GOT3 (cell line): ENCODE results near the gene YWHAQ.
"Not testable (repeated sequence)": the region's sequence is repeated elsewhere in the genome, so short reads cannot be mapped to it uniquely, and the experiment has no call there.

Experiments used
- DNase-seq: peaks from one replicate; lab custom pipeline; 2025; ENCODE audit warnings: mixed read lengths; lab: John Stamatoyannopoulos, UW

The YWHAQ gene

DNA sequence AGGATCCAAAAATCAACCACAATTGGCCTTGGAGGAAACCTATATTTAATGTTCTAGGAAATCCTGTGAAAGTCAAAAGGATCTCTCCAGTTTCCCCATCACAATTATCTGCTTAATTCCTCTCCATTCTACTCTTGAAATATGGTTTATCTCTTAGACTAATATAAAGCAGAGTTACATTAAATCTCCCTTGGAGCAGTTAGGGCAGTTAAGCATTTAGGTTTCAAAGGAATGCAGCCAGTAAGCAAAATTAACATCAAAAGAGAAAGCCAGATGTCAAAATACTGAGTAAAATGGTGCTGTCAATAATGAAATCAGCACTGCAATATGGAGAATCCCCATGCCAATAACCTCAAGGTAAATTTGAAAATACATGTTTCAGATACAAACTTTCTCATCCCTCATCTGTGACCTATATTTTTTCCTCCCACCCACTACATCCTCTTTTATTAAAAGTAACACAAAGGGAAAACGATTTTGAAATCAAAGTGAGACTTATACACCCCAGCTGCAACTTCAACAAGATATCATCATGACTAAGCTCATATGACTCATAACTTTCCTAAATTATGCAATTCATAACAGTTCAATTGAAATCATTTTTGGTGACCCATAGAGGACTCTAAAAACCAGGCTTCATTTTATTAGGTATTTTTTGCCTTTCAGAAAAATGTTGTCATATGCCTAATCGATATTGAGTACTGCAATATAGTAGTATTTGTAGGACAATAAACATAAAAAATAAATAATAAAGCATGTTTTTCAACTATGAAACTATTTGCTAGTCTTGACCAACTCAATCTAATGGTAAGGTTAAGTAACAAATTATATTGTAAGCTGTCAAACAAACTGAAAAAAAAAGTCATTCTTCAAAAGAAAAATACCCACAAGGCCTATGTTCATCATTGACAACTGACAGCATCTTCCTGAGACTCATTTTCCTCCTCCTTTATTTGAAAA is 78.3 kb downstream of the YWHAQ start:
- DNase-seq: no peak

GRCh38 chr2:9550859-9551391 is 79.9 kb downstream of the YWHAQ start:
- not testable (repeated sequence) for DNase-seq

DNA sequence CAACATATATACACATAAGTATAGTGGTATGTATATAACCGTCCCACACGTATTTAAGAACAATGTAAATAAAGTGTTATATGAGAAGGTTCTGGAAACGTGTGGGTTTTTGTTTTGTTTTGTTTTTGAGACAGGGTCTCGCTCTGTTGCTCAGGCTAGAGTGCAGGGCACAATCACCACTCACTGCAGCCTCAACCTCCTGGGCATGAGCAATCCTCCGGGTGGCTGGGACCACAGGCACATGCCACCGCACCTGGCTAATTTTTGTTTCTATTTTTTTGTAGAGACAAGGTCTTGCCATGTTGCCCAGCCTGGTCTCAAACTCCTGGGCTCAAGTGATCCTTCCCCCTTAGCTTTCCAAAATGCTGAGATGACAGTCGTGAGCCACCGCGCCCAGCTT is 81.4 kb downstream of the YWHAQ start:
- no peak for DNase-seq

- no peak for DNase-seq
Observed at GRCh38 chr2:9548506-9548905, 82.3 kb downstream of the YWHAQ start.

DNA sequence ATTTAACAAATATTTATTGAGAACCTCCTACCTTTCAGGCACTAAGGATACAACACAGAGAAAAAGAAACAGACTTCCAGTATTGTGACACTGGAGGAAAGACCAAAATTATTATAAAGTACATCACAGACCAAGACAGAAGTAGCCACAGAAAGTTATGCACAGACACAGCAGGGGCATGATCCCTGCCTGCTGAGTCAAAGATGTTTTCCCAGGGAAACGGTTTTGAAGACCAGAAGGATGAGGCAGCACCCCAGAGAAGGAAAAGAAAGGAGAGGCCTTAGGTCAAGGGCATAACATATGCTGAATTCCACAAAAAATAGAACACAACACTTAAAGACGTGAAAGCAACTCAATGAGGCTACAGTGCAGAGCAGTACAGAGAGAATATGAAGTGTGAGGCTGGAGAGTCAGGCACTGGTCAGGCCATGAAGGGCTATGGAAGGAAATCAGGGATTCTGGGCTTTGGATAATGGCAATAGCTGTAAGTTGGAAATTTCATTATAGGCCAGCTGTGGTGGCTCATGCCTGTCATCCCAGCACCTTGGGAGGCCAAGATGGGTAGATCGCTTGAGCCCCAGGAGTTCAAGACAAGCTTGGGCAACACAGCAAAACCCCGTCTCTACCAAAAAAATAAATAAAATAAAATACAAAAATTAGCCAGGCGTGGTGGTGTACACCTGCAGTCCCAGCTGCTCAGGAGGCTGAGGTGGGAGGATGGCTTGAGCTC is 83.4 kb downstream of the YWHAQ start:
- no peak for DNase-seq

GRCh38 chr2:9545502-9545901 is 85.3 kb downstream of the YWHAQ start:
- no peak for DNase-seq

DNA sequence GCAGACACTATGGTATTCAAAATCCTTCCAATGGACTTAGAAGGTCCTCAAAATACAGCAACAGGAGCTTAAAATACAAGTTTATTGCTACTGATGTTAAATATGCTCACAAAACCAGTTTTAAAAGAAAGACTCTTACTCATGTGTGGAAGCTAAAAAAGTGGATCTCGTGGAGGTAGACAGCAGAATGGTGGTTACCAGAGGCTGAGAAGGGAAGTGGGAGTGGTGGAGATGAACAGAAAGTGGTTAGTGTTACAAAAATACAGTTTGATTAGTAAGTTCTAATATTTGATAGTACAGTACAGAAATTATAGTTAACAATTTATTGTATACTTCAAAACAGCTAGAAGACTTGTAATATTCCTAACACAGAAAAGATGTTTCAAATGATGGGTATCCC is 87.2 kb downstream of the YWHAQ start:
- DNase-seq: no peak

GRCh38 chr2:9539531-9539930 is 91.3 kb downstream of the YWHAQ start:
- no peak for DNase-seq

- no peak for DNase-seq
Observed at GRCh38 chr2:9538000-9538507, 92.7 kb downstream of the YWHAQ start.

GRCh38 chr2:9536504-9536903 is 94.3 kb downstream of the YWHAQ start:
- DNase-seq: no peak

DNA sequence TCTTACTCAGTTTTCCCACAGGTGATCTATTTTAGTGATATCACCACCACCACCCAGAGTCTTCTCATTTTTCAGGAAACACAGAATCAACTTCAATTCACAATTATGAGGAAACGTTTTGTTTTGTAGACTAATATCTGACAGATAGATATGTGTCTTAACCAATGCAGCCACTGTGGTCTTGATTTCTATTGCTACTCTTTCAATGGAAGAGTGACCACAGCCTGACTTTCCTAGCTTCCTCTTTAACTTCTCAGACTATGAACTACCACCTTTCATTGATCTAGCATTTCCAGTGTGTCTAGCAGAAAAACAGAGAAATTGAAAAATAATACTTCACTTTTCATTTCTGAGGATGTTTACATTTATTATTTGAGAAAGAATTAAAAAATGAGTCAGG is 95.6 kb downstream of the YWHAQ start:
- no peak for DNase-seq
